ENCODE results near the gene ZC3H12D.

GRCh38 chr6:149456311-149457021 lies 28.3 kb downstream of the ZC3H12D start:
- TF ChIP-seq ZNF331 (CRISPR knock-in tag; IDR thresholded peaks at IDR 0.05; ENCODE audit: low read depth) (no peak), POLR2AphosphoS5 (IDR thresholded peaks at IDR 0.05; ENCODE audit: low read depth) (no peak), CTCF (conservative IDR thresholded peaks at IDR 0.05; ENCODE audit: low read depth in 2 of 2) (no peak), NANOG (IDR thresholded peaks at IDR 0.05; ENCODE audit: borderline replicate concordance) (no peak)
